Measurements from ENCODE around the gene FHOD3. TPM values are rescaled to one million over a fixed set of nuclear protein-coding genes. Genes with fewer than 3 reads are reported as not detected.

FHOD3 gene
- total and polyA plus RNA-seq, 3 experiments from 2014 or later = not detected

DNA sequence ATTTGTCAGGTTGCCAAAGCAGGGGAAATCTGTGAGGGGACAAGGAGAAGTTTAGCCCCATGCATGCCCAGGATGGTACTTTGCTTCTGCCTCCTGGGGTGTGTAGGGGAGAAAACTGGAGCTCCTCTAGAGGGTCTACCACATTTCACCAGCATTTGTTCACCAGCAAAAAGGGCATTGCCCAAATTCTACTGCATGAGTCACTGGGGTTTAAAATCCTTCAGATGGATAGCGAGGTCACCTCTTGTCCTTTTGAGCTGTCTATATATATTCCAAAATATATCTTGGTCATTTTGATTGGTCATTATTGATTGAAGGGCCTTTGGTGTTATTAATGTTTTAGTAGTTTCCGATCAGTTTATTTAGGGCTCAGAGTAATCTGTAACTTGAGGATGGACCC, 18.7 kb downstream of the FHOD3 start:
- H3K27me3 ChIP-seq (ENCODE audit: insufficient read depth, low read length, poor library complexity, severe bottlenecking) = no peaks in the 10 kb centered on the region
- no peak for DNase-seq
- Mint-ChIP-seq H3K36me3 (no peaks in the 10 kb centered on the region), H3K4me1 (no peaks in the 10 kb centered on the region), H3K4me3 (no peak overlapping the region), H3K9me3 (peaks cover 5 to 23% (median 9%) of the 10 kb centered on the region in 5 donors), H3K27ac (no peak overlapping the region), H3K27me3 (peaks cover 16 to 38% of the 10 kb centered on the region in 2 donors)
- CTCF ChIA-PET = no interaction called here
- no peaks in the 10 kb centered on the region for H3K4me1 ChIP-seq (ENCODE audit: insufficient read depth, low read length)
- H3K27ac ChIP-seq (ENCODE audit: low read depth, low read length) = no peak overlapping the region
- no peak overlapping the region for H3K4me3 ChIP-seq (ENCODE audit: low read length)
- H3K9me3 ChIP-seq (ENCODE audit: low read length) = no peaks in the 10 kb centered on the region
- no peaks in the 10 kb centered on the region for H3K36me3 ChIP-seq (ENCODE audit: insufficient read depth, low read length)
- POLR2A ChIA-PET = no interaction called here

DNA sequence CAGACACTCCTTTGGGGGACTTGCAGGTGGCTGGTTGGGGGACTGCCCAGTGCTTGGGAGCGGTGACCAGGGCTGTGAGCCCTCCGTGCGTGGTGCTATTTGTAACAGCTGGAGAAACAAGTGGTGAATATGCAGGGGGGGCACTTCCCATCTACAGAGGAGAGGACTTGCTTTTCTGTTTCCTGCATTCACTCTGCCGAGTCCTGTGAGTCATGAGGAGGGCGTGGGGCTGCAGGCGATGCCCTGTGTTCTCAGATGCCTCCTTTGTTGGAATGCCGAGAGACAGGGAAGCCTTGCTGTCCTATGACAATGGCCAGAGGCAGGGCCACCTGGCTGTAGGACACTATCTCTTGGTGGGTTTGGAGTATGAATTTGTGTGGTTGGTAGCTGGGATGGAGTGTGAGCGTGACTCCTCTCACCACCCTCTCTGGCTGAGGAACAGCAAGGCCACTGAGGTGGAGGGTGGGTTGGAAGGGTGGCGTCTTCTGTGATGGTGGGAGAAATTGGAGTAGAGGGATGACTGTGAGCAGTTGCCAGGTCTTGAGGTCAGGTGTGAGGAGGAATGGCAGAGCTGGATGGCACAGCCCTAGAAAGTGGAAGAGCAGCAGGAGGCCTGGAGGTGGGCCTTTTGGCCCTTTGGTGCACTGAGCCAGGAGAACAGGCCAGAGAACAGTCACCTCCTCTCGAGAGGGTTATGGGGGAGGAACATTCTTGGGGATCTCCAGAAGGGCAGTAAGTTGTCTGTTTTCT, 24.3 kb downstream of the FHOD3 start:
- Mint-ChIP-seq H3K27ac (no peak overlapping the region), H3K4me1 (no peaks in the 10 kb centered on the region), H3K27me3 (peaks cover 19 to 33% of the 10 kb centered on the region in 2 donors), H3K4me3 (no peak overlapping the region), H3K36me3 (no peaks in the 10 kb centered on the region), H3K9me3 (peaks cover 5 to 23% (median 9%) of the 10 kb centered on the region in 5 donors)
- Histone ChIP-seq H3K36me3 (ENCODE audit: insufficient read depth, low read length) (no peaks in the 10 kb centered on the region), H3K9me3 (ENCODE audit: low read length) (no peaks in the 10 kb centered on the region), H3K27ac (ENCODE audit: low read depth, low read length) (no peak overlapping the region), H3K27me3 (ENCODE audit: insufficient read depth, low read length, poor library complexity, severe bottlenecking) (no peaks in the 10 kb centered on the region), H3K4me1 (ENCODE audit: insufficient read depth, low read length) (no peaks in the 10 kb centered on the region), H3K4me3 (ENCODE audit: low read length) (no peak overlapping the region)
- ChIA-PET CTCF (no interaction called here), POLR2A (no interaction called here)
- DNase-seq = no peak

DNA sequence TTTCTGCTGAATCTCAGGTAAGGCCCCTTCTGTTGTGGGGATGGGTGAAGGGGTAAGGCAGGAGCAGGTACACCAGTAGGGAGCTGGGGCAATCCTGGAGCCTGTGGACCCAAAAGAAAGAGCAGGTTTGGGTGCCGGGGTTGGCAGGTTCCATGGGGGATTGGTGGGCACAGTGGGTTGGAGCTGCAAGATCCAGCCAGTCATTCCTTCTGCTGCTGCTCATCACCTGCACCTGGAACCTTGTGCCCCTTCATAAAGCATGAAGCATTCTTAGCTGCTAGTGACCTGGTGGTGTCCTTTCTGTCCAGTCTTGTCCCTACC, 24.9 kb downstream of the FHOD3 start:
- no peaks in the 10 kb centered on the region for H3K4me1 ChIP-seq (ENCODE audit: insufficient read depth, low read length)
- Mint-ChIP-seq H3K36me3 (no peaks in the 10 kb centered on the region), H3K4me1 (no peaks in the 10 kb centered on the region), H3K4me3 (no peak overlapping the region), H3K27ac (no peak overlapping the region), H3K9me3 (peaks cover 5 to 20% (median 9%) of the 10 kb centered on the region in 5 donors), H3K27me3 (peaks cover 19 to 33% of the 10 kb centered on the region in 2 donors)
- no peak for DNase-seq
- no peak overlapping the region for H3K4me3 ChIP-seq (ENCODE audit: low read length)
- CTCF ChIA-PET = no interaction called here
- no peaks in the 10 kb centered on the region for H3K9me3 ChIP-seq (ENCODE audit: low read length)
- no peaks in the 10 kb centered on the region for H3K36me3 ChIP-seq (ENCODE audit: insufficient read depth, low read length)
- no peak overlapping the region for H3K27ac ChIP-seq (ENCODE audit: low read depth, low read length)
- POLR2A ChIA-PET = no interaction called here
- no peaks in the 10 kb centered on the region for H3K27me3 ChIP-seq (ENCODE audit: insufficient read depth, low read length, poor library complexity, severe bottlenecking)

DNA sequence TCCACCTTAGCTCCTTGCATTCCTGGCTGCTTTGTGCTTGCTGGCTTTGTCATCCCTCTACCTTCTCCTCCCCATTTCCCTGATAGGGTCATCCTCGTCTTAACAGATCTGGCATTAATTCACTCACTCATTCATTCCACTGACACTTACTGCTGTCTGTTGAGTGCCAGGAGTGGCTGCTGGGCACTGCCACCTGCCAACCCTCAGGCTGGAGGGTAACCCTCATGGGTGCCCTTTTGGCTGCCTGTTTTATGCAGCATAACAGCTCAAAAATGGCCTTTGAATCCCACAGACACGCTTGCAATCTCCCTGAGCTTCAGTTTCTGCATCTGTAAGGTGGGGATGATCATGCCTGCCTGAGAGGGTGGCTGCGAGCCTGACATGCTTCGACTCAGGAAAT, 25.2 kb downstream of the FHOD3 start:
- Mint-ChIP-seq H3K36me3 (no peaks in the 10 kb centered on the region), H3K4me3 (no peak overlapping the region), H3K9me3 (peaks cover 5 to 19% (median 9%) of the 10 kb centered on the region in 5 donors), H3K27me3 (peaks cover 19 to 33% of the 10 kb centered on the region in 2 donors), H3K4me1 (no peaks in the 10 kb centered on the region), H3K27ac (no peak overlapping the region)
- ChIA-PET POLR2A (no interaction called here), CTCF (no interaction called here)
- no peaks in the 10 kb centered on the region for H3K4me1 ChIP-seq (ENCODE audit: insufficient read depth, low read length)
- no peak overlapping the region for H3K4me3 ChIP-seq (ENCODE audit: low read length)
- H3K27ac ChIP-seq (ENCODE audit: low read depth, low read length) = no peak overlapping the region
- no peaks in the 10 kb centered on the region for H3K9me3 ChIP-seq (ENCODE audit: low read length)
- no peaks in the 10 kb centered on the region for H3K36me3 ChIP-seq (ENCODE audit: insufficient read depth, low read length)
- no peaks in the 10 kb centered on the region for H3K27me3 ChIP-seq (ENCODE audit: insufficient read depth, low read length, poor library complexity, severe bottlenecking)
- no peak for DNase-seq

DNA sequence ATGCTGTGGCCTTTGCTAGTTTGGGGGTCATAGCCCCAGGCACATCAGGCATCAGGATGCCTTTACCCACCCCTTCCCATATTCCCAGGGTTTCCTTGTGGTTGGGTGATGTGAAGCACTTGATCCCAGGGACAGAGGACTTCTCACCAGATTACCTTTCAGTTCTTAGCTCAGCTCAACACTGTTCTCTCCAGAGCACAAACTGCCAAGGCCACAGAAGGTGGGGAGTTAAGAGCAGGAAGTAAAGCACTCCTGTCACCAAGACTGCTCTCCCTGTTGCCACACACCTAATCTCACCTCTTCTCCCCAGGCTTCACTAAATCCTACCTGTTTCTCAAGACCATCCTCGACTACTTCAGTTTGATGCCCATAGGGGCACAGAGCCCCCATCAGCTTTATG, 25.9 kb downstream of the FHOD3 start:
- Mint-ChIP-seq H3K9me3 (peaks cover 4 to 13% (median 8%) of the 10 kb centered on the region in 5 donors), H3K4me3 (no peak overlapping the region), H3K36me3 (peaks cover 0 to 1% (median 0%) of the 10 kb centered on the region in 3 donors), H3K4me1 (no peaks in the 10 kb centered on the region), H3K27me3 (peaks cover 19 to 40% of the 10 kb centered on the region in 2 donors), H3K27ac (no peak overlapping the region)
- H3K36me3 ChIP-seq (ENCODE audit: insufficient read depth, low read length) = no peaks in the 10 kb centered on the region
- H3K9me3 ChIP-seq (ENCODE audit: low read length) = no peaks in the 10 kb centered on the region
- ChIA-PET POLR2A (no interaction called here), CTCF (no interaction called here)
- H3K27me3 ChIP-seq (ENCODE audit: insufficient read depth, low read length, poor library complexity, severe bottlenecking) = no peaks in the 10 kb centered on the region
- no peak for DNase-seq
- H3K27ac ChIP-seq (ENCODE audit: low read depth, low read length) = no peak overlapping the region
- no peaks in the 10 kb centered on the region for H3K4me1 ChIP-seq (ENCODE audit: insufficient read depth, low read length)
- H3K4me3 ChIP-seq (ENCODE audit: low read length) = no peak overlapping the region

DNA sequence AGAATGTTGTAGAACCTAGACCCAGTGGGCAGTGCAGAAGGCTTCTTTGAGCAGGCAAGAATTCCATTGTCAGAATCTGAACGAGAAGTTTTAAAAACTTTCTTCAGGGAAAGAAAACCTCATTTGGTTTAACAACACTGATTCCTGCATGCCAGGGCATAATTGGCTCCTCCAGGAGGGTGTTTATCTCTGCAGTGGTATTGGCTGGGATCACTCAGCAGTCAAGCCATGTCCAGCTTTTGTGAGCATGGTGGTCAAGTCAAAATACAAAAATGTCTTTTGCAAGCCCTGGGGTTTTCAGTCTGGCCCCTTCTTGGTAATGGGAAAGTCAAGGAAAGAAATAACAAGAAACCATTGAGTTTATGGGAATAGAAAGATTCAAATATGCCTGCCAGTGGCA, 28.3 kb downstream of the FHOD3 start:
- H3K36me3 ChIP-seq (ENCODE audit: insufficient read depth, low read length) = no peaks in the 10 kb centered on the region
- Mint-ChIP-seq H3K36me3 (peaks cover 0 to 1% (median 0%) of the 10 kb centered on the region in 3 donors), H3K9me3 (no peaks in the 10 kb centered on the region), H3K27ac (no peak overlapping the region), H3K27me3 (peaks cover 16 to 57% of the 10 kb centered on the region in 2 donors), H3K4me1 (no peaks in the 10 kb centered on the region), H3K4me3 (no peak overlapping the region)
- no peak overlapping the region for H3K4me3 ChIP-seq (ENCODE audit: low read length)
- POLR2A ChIA-PET = no interaction called here
- no peaks in the 10 kb centered on the region for H3K27me3 ChIP-seq (ENCODE audit: insufficient read depth, low read length, poor library complexity, severe bottlenecking)
- CTCF ChIA-PET = no interaction called here
- no peaks in the 10 kb centered on the region for H3K9me3 ChIP-seq (ENCODE audit: low read length)
- DNase-seq = no peak
- no peaks in the 10 kb centered on the region for H3K4me1 ChIP-seq (ENCODE audit: insufficient read depth, low read length)
- H3K27ac ChIP-seq (ENCODE audit: low read depth, low read length) = no peak overlapping the region

DNA sequence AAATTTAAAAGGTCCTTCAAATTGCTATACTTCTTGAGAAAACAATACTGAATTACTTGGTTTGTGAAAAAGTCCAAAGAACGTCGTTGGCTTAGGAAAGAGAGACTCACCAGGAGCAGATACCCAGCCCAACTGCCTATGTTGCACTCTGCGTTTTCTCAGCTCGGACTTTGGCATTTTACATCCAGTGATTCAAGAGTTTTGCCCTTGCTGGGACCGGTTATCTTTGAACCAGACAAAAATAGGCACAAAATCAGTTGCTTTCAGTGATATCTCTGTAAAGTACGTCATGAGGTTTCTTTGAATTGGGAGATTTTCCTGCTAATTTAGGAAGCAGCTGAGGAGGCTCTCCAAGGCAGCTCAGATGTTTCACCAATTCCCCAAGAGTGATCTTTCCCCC, 29.3 kb downstream of the FHOD3 start:
- Mint-ChIP-seq H3K27me3 (peaks cover 11 to 55% of the 10 kb centered on the region in 2 donors), H3K4me1 (no peaks in the 10 kb centered on the region), H3K36me3 (peaks cover 0 to 1% (median 0%) of the 10 kb centered on the region in 3 donors), H3K4me3 (no peak overlapping the region), H3K9me3 (no peaks in the 10 kb centered on the region), H3K27ac (no peak overlapping the region)
- DNase-seq = no peak
- no peaks in the 10 kb centered on the region for H3K27me3 ChIP-seq (ENCODE audit: insufficient read depth, low read length, poor library complexity, severe bottlenecking)
- no peaks in the 10 kb centered on the region for H3K9me3 ChIP-seq (ENCODE audit: low read length)
- H3K27ac ChIP-seq (ENCODE audit: low read depth, low read length) = no peak overlapping the region
- no peaks in the 10 kb centered on the region for H3K36me3 ChIP-seq (ENCODE audit: insufficient read depth, low read length)
- CTCF ChIA-PET = no interaction called here
- POLR2A ChIA-PET = no interaction called here
- no peak overlapping the region for H3K4me3 ChIP-seq (ENCODE audit: low read length)
- no peaks in the 10 kb centered on the region for H3K4me1 ChIP-seq (ENCODE audit: insufficient read depth, low read length)

DNA sequence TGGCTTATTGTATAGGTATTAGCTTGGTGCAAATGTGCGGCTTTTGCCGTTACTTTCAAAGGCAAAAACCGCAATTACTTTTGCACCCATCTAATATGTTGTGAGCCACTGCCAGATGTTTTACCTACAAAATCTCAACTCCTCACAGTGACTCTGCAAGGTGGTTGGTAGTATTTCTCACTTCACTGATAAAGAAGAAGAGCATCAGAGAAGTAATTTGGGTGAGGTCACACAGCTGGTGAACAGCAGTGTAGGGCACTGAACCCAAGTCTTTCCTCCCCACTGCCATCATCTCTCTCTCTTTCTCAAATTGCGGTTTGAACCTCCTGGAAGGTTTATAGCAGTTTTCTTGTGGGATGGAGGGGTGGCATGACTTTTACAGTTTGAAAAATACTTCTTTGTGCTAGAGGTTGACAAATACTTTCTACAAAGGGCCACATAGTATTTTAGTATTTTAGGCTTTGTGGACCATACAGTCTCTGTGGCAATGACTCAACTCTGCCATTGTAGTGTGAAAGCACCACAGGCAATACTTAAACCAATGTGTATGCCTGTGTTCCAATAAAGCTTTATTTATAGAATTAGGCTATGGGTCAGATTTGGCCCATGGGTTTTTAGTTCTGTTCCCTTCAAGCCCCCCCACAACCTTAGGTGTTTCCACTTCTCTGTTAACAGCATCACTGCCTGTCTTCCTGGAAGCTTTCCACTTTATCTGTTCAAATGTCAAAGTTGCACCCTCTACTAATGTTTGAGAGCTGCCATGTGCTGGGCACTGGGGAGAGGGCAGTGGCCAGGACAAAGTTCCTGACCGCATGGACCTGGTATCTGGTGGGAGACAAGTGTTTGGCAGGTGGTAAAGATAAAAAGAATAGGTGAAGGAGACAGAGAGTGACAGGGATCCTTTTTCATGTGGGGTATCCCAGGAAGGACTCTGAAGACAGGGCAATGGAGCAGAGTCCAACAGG, 30.1 kb downstream of the FHOD3 start:
- Histone ChIP-seq H3K4me3 (ENCODE audit: low read length) (no peak overlapping the region), H3K27ac (ENCODE audit: low read depth, low read length) (no peak overlapping the region), H3K36me3 (ENCODE audit: insufficient read depth, low read length) (no peaks in the 10 kb centered on the region), H3K9me3 (ENCODE audit: low read length) (no peaks in the 10 kb centered on the region), H3K4me1 (ENCODE audit: insufficient read depth, low read length) (no peaks in the 10 kb centered on the region), H3K27me3 (ENCODE audit: insufficient read depth, low read length, poor library complexity, severe bottlenecking) (no peaks in the 10 kb centered on the region)
- CTCF ChIA-PET = no interaction called here
- no peak overlapping the region for H3K4me3 Mint-ChIP-seq
- peaks cover 0 to 1% (median 0%) of the 10 kb centered on the region in 3 donors for H3K36me3 Mint-ChIP-seq
- no peaks in the 10 kb centered on the region for H3K9me3 Mint-ChIP-seq
- POLR2A ChIA-PET = no interaction called here
- H3K27me3 Mint-ChIP-seq = peaks cover 7 to 51% of the 10 kb centered on the region in 2 donors
- no peak for DNase-seq
- no peak overlapping the region for H3K27ac Mint-ChIP-seq
- no peaks in the 10 kb centered on the region for H3K4me1 Mint-ChIP-seq
